Neuronal stem cell (in vitro differentiated cells): ENCODE measurements around the gene CEP19.
A peak's percentile ranks its signal among the peaks of the same experiment; 100 is the strongest.

ENCODE experiments used
- DNase-seq: peaks from one replicate; pipeline ENCODE4 v3.0.0-alpha.2; 2013; ENCODE audit warnings: low spot score
- H2AFZ ChIP-seq: one replicate; pipeline ENCODE4 v1.6.1; 2013; ENCODE audit warnings: mild to moderate bottlenecking, low read length, inconsistent platforms
- H2AK5ac ChIP-seq: 2 replicates; pipeline ENCODE4 v1.6.1; 2013; ENCODE audit warnings: low read depth, mild to moderate bottlenecking, inconsistent platforms, low read length, moderate library complexity, mixed read lengths
- H2BK120ac ChIP-seq: 2 replicates; pipeline ENCODE4 v1.6.1; 2013; ENCODE audit warnings: low read depth, mild to moderate bottlenecking, inconsistent platforms, low read length, moderate library complexity, mixed read lengths
- H2BK12ac ChIP-seq: one replicate; pipeline ENCODE4 v1.6.1; 2013; ENCODE audit warnings: low read length, inconsistent platforms
- H2BK15ac ChIP-seq: 2 replicates; pipeline ENCODE4 v1.6.1; 2013; ENCODE audit warnings: mild to moderate bottlenecking, low read length, inconsistent platforms, mixed read lengths
- H2BK5ac ChIP-seq: one replicate; pipeline ENCODE4 v1.6.1; 2013; ENCODE audit warnings: inconsistent platforms, mild to moderate bottlenecking, low read length, moderate library complexity
- H3K14ac ChIP-seq: one replicate; pipeline ENCODE4 v1.6.1; 2013; ENCODE audit warnings: low read length, inconsistent platforms
- H3K18ac ChIP-seq: 2 replicates; pipeline ENCODE4 v1.6.1; 2013; ENCODE audit warnings: low read length, inconsistent platforms
- H3K23ac ChIP-seq: 2 replicates; pipeline ENCODE4 v1.6.1; 2013; ENCODE audit warnings: low read depth, mild to moderate bottlenecking, mixed read lengths, low read length, inconsistent platforms; ENCODE audit not compliant: poor library complexity
- H3K27ac ChIP-seq: replicated peaks from 3 replicates; pipeline ENCODE4 v1.5.1; 2013; ENCODE audit warnings: low read length, inconsistent platforms
- H3K27me3 ChIP-seq, 3 experiments: 2 replicates each; pipeline ENCODE4 v1.6.1; 2013; ENCODE audit warnings: low read length in 3 of 3, mild to moderate bottlenecking in 2 of 3, inconsistent platforms in 1 of 3, low read depth in 1 of 3, mixed read lengths in 1 of 3, moderate library complexity in 1 of 3; ENCODE audit not compliant: control insufficient read depth in 3 of 3, insufficient read depth in 3 of 3
- H3K36me3 ChIP-seq, 2 donors: replicated peaks in 1 of 2; 2 replicates each; pipeline ENCODE4 v1.6.1; 2013; ENCODE audit warnings: low read length in 2 of 2; ENCODE audit not compliant: control insufficient read depth in 2 of 2, insufficient read depth in 2 of 2
- H3K4ac ChIP-seq: 2 replicates; pipeline ENCODE4 v1.6.1; 2013; ENCODE audit warnings: inconsistent platforms, mild to moderate bottlenecking, low read length, moderate library complexity
- H3K4me1 ChIP-seq, 2 donors: 1 replicate in 1 of 2; 2 replicates in 1 of 2; pipeline ENCODE4 v1.6.1; 2013; ENCODE audit warnings: low read length in 2 of 2, low read depth in 1 of 2; ENCODE audit not compliant: control insufficient read depth in 2 of 2, insufficient read depth in 1 of 2
- H3K4me2 ChIP-seq: one replicate; pipeline ENCODE4 v1.6.1; 2013; ENCODE audit warnings: mild to moderate bottlenecking, low read length, inconsistent platforms; ENCODE audit not compliant: insufficient read depth, poor library complexity, severe bottlenecking
- H3K4me3 ChIP-seq, 2 donors: 2 replicates each; pipeline ENCODE4 v1.5.1; 2013; ENCODE audit warnings: low read length in 2 of 2, mild to moderate bottlenecking in 2 of 2, inconsistent platforms in 1 of 2, moderate library complexity in 1 of 2
- H3K79me1 ChIP-seq: one replicate; pipeline ENCODE4 v1.6.1; 2013; ENCODE audit warnings: low read depth, mild to moderate bottlenecking, inconsistent platforms, low read length, moderate library complexity
- H3K9ac ChIP-seq: one replicate; pipeline ENCODE4 v1.6.1; 2013; ENCODE audit warnings: mild to moderate bottlenecking, low read depth, low read length, inconsistent platforms; ENCODE audit not compliant: poor library complexity
- H3K9me3 ChIP-seq, 2 donors: replicated peaks in 1 of 2; 2 replicates each; pipeline versions ENCODE3 to v1.6.1; 2013; ENCODE audit warnings: low read length in 2 of 2, mild to moderate bottlenecking in 2 of 2, inconsistent platforms in 1 of 2, low read depth in 1 of 2, mixed read lengths in 1 of 2, moderate library complexity in 1 of 2; ENCODE audit not compliant: control insufficient read depth in 2 of 2, insufficient read depth in 1 of 2
- H4K8ac ChIP-seq: one replicate; pipeline ENCODE4 v1.6.1; 2013; ENCODE audit warnings: low read depth, mild to moderate bottlenecking, inconsistent platforms, low read length, moderate library complexity
- H4K91ac ChIP-seq: one replicate; pipeline ENCODE4 v1.6.1; 2013; ENCODE audit warnings: low read length, low read depth, mild to moderate bottlenecking, inconsistent platforms; ENCODE audit not compliant: poor library complexity
- WGBS, 2 donors: extraction: QIAGEN DNeasy Blood & Tissue Kit; methylation state at CpG; one replicate each; pipeline ENCODE4 v1.1.7; 2013; ENCODE audit warnings: missing lambda C conversion rate in 2 of 2, mixed read lengths in 1 of 2; ENCODE audit not compliant: insufficient read length in 2 of 2, insufficient replicate concordance in 1 of 2; ENCODE audit errors: extremely low coverage in 2 of 2; 5-methylcytosine and 5-hydroxymethylcytosine counted together

CEP19 gene

DNA sequence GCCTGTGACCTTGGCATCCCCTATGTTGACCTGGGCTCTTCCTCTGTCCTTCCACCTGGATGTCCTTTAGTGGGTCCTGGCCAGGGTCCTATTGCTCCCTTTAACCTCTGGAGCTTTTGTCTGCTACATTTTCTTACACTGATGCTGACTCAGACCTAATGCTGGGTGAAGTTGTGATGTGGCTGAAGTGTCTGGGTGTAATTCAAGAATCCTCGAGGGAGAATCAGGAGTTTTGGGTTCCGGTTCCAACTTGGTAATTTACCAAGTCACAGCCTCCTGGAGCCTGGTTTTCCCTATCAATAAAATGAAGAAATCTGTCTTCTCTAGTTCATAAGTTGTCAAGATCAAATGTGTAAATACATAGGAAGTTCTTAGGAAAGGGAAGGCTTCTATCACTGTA is 25.6 kb downstream of the CEP19 start:
- no peak overlapping the region for H3K18ac ChIP-seq
- no peak overlapping the region for H3K4ac ChIP-seq
- no peak overlapping the region for H3K27ac ChIP-seq
- H2AK5ac ChIP-seq = no peak overlapping the region
- H3K23ac ChIP-seq = no peak overlapping the region
- H3K79me1 ChIP-seq = no peaks in the 10 kb centered on the region
- WGBS, 2 donors = no CpG with 5 or more reads among the region's 2 CpGs
- no peak overlapping the region for H2BK12ac ChIP-seq
- H3K9me3 ChIP-seq = no peaks in the 10 kb centered on the region
- H3K4me3 ChIP-seq = no peak overlapping the region
- H4K8ac ChIP-seq = no peak overlapping the region
- no peak overlapping the region for H2BK120ac ChIP-seq
- peaks cover 0 to 23% (median 0%) of the 10 kb centered on the region in 3 experiments for H3K27me3 ChIP-seq
- DNase-seq = no peak
- no peaks in the 10 kb centered on the region for H3K36me3 ChIP-seq
- no peak overlapping the region for H3K4me2 ChIP-seq
- H2BK15ac ChIP-seq = no peak overlapping the region
- H3K4me1 ChIP-seq = peaks cover 0 to 1% of the 10 kb centered on the region in 2 donors
- no peak overlapping the region for H4K91ac ChIP-seq
- no peak overlapping the region for H2BK5ac ChIP-seq
- H2AFZ ChIP-seq = no peak overlapping the region
- H3K9ac ChIP-seq = no peak overlapping the region
- H3K14ac ChIP-seq = no peak overlapping the region

DNA sequence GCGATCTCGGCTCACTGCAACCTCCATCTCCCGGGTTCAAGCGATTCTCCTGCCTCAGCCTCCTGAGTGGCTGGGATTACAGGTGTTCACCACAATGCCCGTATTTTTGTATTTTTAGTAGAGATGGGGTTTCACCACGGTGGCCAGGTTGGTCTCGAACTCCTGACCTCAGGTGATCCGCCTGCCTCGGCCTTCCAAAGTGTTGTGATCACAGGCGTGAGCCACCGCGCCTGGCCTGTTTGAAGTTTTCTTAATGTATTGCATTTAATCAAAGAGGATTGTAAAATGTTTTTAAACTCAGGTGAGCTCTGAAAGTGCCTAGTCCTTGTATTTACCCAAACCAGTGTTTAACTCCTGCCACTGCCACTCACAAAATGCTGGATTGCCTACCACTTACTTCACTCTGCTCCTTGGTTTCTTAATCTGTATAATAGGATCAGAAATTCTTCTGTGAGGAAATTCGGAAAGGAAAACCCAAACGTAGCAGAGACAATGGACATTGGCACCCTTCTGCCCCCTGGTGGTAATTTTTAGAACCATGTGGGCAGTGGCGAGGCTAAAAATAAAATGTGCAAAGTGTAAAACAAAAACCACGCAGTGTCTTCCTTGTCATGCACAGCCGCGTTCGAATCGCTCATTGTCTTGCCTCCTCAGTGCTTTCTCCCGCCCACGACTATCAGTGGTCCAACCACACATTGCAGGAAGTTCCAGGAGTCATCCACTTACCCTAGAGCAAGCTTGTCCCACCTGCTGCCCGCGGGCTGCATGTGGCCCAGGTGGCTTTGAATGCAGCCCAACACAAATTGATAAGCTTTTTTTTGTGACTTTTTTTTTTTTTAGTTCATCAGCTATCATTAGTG is 27.3 kb downstream of the CEP19 start:
- Histone ChIP-seq H4K8ac (peak overlapping the region; percentile 68), H2BK120ac (no peak overlapping the region), H3K4me3 (no peak overlapping the region), H3K9ac (no peak overlapping the region), H2BK5ac (no peak overlapping the region), H3K4ac (no peak overlapping the region), H3K4me1 (peaks cover 0 to 1% of the 10 kb centered on the region in 2 donors), H3K27me3 (peaks cover 0 to 23% (median 0%) of the 10 kb centered on the region in 3 experiments), H3K9me3 (no peaks in the 10 kb centered on the region), H3K36me3 (no peaks in the 10 kb centered on the region), H3K4me2 (no peak overlapping the region), H3K79me1 (no peaks in the 10 kb centered on the region), H4K91ac (no peak overlapping the region), H2AK5ac (no peak overlapping the region), H3K23ac (no peak overlapping the region), H2BK15ac (no peak overlapping the region), H2AFZ (peak overlapping the region; percentile 38), H3K18ac (peak overlapping the region; percentile 85), H2BK12ac (no peak overlapping the region), H3K27ac (no peak overlapping the region), H3K14ac (no peak overlapping the region)
- DNase-seq = peak; percentile 56
- WGBS, 2 donors = no CpG with 5 or more reads among the region's 24 CpGs

DNA sequence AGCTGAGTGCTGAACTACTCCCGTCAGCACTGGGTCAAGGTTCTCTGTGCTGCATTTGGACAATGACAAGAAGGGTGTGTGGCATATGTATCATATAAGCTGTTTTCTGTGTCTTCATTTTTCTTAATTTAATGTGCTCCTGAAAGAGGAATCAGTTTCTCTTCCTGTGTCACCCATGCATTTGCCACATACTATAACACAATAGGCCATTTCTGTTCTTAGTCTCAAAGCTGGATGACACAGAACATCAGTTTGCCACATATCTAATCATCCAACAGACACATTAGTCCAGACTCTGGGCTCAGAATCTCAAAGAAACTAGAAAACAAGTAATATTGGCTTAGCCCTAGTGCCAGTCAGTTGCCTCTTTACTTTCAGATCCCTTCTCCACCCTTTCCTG is 34.1 kb downstream of the CEP19 start:
- no peak overlapping the region for H2BK15ac ChIP-seq
- H4K91ac ChIP-seq = no peak overlapping the region
- no peak overlapping the region for H2AFZ ChIP-seq
- no peak overlapping the region for H3K27ac ChIP-seq
- no peak for DNase-seq
- no peak overlapping the region for H3K23ac ChIP-seq
- no peak overlapping the region for H3K18ac ChIP-seq
- no peak overlapping the region for H2BK5ac ChIP-seq
- H3K79me1 ChIP-seq = no peaks in the 10 kb centered on the region
- no CpG with 5 or more reads among the region's 1 CpG for WGBS, 2 donors
- no peak overlapping the region for H2BK12ac ChIP-seq
- no peak overlapping the region for H3K9ac ChIP-seq
- H2BK120ac ChIP-seq = no peak overlapping the region
- no peaks in the 10 kb centered on the region for H3K9me3 ChIP-seq
- peaks cover 0 to 24% (median 0%) of the 10 kb centered on the region in 3 experiments for H3K27me3 ChIP-seq
- no peak overlapping the region for H2AK5ac ChIP-seq
- H3K4ac ChIP-seq = no peak overlapping the region
- no peak overlapping the region for H3K4me3 ChIP-seq
- H3K36me3 ChIP-seq = no peaks in the 10 kb centered on the region
- no peak overlapping the region for H3K4me2 ChIP-seq
- no peak overlapping the region for H3K14ac ChIP-seq
- no peaks in the 10 kb centered on the region for H3K4me1 ChIP-seq
- H4K8ac ChIP-seq = no peak overlapping the region

DNA sequence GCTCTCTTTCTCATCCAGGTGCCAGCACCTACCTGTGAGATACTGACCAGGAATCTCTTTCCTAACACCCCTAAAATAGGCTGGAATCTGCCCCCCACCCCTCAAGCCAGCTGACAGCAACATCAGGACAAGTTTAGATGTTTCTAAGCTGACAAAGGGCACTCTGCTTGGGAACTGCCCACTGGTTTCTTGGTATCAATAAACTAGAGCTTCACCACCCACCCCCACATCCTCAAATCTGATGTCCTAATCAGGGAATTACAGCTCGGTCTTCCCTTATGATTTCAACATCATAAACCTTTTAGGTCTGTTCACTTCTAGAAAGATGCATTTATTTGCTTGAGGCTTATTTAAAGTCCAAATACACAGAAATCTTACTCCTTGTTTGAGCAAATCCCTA is 34.7 kb downstream of the CEP19 start:
- H3K14ac ChIP-seq = no peak overlapping the region
- H3K18ac ChIP-seq = no peak overlapping the region
- H3K23ac ChIP-seq = no peak overlapping the region
- H3K36me3 ChIP-seq = no peaks in the 10 kb centered on the region
- H3K4ac ChIP-seq = no peak overlapping the region
- DNase-seq = no peak
- no peaks in the 10 kb centered on the region for H3K9me3 ChIP-seq
- no peak overlapping the region for H2AK5ac ChIP-seq
- no peaks in the 10 kb centered on the region for H3K79me1 ChIP-seq
- peaks cover 0 to 24% (median 0%) of the 10 kb centered on the region in 3 experiments for H3K27me3 ChIP-seq
- H3K4me1 ChIP-seq = no peaks in the 10 kb centered on the region
- H2BK15ac ChIP-seq = no peak overlapping the region
- H4K8ac ChIP-seq = no peak overlapping the region
- no CpG with 5 or more reads among the region's 1 CpG for WGBS, 2 donors
- H3K4me2 ChIP-seq = no peak overlapping the region
- H2BK120ac ChIP-seq = no peak overlapping the region
- H4K91ac ChIP-seq = no peak overlapping the region
- H3K27ac ChIP-seq = no peak overlapping the region
- H2BK5ac ChIP-seq = no peak overlapping the region
- H2BK12ac ChIP-seq = no peak overlapping the region
- no peak overlapping the region for H3K9ac ChIP-seq
- H3K4me3 ChIP-seq = no peak overlapping the region
- no peak overlapping the region for H2AFZ ChIP-seq
